H7 (cell line): ENCODE measurements around the gene TNRC6B. TPM values are rescaled to one million over a fixed set of nuclear protein-coding genes. Genes with fewer than 3 reads are reported as not detected.
"Not testable (repeated sequence)": the region's sequence is repeated elsewhere in the genome, so short reads cannot be mapped to it uniquely, and the experiment has no call there.

ENCODE experiments used
- DNase-seq: peaks from one replicate; pipeline ENCODE4 v3.0.0; 2012
- H3K27me3 ChIP-seq: 2 replicates; pipeline ENCODE4 v1.6.0; 2011; ENCODE audit warnings: mild to moderate bottlenecking, low read length; ENCODE audit not compliant: control insufficient read depth, insufficient read depth
- H3K36me3 ChIP-seq: replicated peaks from 2 replicates; pipeline ENCODE4 v1.5.1; 2011; ENCODE audit warnings: low read length; ENCODE audit not compliant: control insufficient read depth, insufficient read depth
- H3K4me3 ChIP-seq: 2 replicates; pipeline ENCODE4 v1.5.1; 2011; ENCODE audit warnings: low read depth, mild to moderate bottlenecking, control low read depth, low read length, moderate library complexity; ENCODE audit not compliant: insufficient read depth
- total RNA-seq: library from RNA; depleted of rRNA; stranded (reverse); fragments of >200 nt; shearing (Covaris generic); gene quantifications from 2 replicates; pipeline ENCODE4 v1.2.3, GENCODE V29; 2014; rRNA removed

TNRC6B gene
- total RNA-seq, 1 experiment from 2014 or later, result 13.0 TPM

DNA sequence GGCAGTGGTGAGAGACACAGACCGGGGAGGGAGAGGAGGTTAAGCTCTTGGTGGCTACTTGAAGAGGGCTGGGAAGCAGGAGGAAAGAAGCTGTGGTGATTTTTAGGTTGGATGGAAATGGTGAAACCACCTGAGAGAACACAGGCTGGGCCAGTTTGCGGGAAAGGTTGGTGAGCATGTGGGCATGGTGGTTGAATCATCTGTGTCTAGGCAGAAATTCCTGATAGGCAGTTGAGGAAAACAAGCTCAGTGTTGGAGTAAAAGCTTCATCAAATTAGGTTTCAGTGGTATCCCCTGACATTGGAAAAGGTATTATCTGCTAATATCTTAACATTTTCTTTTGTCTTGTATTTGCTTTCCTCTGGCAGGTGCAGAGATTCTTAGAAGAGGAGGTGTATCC, 188.3 kb downstream of the TNRC6B start:
- Histone ChIP-seq H3K4me3 (no peak overlapping the region), H3K27me3 (no peaks in the 10 kb centered on the region), H3K36me3 (peaks cover 54% of the 10 kb centered on the region)
- DNase-seq, result no peak

DNA sequence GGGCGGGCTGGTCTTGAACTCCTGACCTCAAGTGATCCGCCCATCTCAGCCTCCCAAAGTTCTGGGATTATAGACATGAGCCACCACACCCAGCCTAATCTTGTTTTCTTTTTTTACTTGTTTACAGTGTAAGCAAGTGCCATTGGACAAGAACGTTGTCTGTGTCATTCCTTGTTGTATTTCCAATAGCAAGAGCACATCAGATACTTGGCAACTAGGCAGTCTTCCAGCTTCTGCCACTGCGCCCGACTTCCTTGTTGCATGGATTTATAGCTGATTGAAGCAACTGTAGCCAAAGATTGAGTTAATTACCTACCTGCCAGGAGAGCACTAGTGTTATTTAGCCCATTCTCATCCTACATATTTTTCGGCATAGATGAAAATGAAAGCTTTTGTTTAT, 189.6 kb downstream of the TNRC6B start:
- Histone ChIP-seq H3K4me3 (no peak overlapping the region), H3K27me3 (no peaks in the 10 kb centered on the region), H3K36me3 (peaks cover 42% of the 10 kb centered on the region)
- DNase-seq, result no peak

DNA sequence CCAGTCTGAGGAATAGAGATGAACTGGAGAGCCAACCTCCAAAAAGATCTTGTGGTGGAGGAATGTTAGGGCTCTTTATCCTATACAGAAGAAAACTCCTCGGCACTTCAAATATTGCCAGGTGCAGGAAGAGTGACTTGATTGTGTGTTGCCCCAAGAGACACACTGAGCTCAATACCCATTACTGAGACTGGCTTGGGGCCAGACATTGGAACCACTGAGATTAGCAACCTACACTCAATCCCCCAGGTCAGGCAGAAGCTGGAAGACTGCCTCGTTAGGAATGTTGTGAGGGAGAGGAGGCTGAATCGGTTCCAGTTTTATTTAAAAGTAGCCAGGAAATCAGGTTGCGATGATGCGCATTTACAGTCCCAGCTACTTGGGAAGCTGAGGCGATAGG, 190.3 kb downstream of the TNRC6B start:
- H3K36me3 ChIP-seq, result peaks cover 35% of the 10 kb centered on the region
- no peak for DNase-seq
- no peaks in the 10 kb centered on the region for H3K27me3 ChIP-seq
- no peak overlapping the region for H3K4me3 ChIP-seq

DNA sequence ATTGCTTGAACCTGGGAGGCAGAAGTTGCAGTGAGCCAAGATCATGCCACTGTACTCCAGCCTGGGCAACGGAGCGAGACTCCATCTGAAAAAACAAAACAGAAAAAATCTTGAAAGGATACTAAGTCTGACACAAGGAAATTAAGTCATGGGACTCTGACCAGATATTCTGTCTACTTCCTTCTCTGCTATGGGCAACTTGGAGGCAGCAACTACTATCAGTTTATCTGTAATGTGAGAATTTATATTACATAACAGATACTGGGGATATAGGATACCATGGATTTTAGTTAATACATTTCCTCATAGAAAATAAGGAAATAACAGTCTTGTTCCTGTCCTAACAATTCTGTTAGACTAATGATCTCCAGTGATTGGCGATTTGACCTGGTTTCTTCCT, 191.1 kb downstream of the TNRC6B start:
- Histone ChIP-seq H3K27me3 (no peaks in the 10 kb centered on the region), H3K4me3 (no peak overlapping the region), H3K36me3 (peaks cover 33% of the 10 kb centered on the region)
- no peak for DNase-seq

DNA sequence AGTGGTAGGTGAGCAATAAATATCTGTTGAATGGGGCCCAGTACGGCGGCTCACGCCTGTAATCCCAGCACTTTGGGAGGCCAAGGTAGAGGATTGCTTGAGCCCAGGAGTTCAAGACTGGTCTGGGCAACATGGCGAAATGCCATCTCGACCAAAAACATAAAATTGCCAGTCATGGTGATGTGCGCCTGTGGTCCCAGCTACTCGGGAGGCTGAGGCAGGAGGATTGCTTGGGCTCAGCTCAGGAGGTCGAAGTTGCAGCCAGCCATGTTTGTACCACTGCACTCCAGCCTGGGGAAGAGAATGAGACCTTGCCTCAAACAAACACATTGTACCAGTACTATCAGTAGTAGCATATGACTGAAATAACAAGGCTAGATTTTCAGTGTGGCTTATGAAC, 196.8 kb downstream of the TNRC6B start:
- Histone ChIP-seq H3K4me3 (no peak overlapping the region), H3K27me3 (no peaks in the 10 kb centered on the region), H3K36me3 (no peaks in the 10 kb centered on the region; the same call in 1 of the 2 replicates)
- no peak for DNase-seq

DNA sequence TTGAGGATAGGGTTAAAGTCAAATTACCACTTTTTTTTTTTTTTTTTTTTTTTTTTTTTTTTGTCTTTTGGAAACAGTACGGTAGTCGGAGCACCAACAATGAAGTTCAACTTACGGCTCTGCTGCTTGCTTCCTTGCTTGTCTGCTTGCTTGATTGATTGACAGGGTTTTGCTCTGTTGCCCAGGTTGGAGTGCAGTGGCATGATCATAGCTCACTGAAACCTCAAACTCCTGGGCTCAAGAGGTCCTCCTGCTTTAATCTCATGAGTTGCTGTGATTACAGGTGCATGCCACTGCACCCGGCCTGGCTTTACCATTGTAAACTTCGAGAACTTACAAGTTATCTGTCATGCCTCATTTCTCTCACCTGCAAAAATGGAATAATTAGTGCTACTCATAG, 198.4 kb downstream of the TNRC6B start:
- Histone ChIP-seq H3K27me3 (no peaks in the 10 kb centered on the region), H3K4me3 (no peak overlapping the region), H3K36me3 (no peaks in the 10 kb centered on the region; the same call in 1 of the 2 replicates)
- no peak for DNase-seq

DNA sequence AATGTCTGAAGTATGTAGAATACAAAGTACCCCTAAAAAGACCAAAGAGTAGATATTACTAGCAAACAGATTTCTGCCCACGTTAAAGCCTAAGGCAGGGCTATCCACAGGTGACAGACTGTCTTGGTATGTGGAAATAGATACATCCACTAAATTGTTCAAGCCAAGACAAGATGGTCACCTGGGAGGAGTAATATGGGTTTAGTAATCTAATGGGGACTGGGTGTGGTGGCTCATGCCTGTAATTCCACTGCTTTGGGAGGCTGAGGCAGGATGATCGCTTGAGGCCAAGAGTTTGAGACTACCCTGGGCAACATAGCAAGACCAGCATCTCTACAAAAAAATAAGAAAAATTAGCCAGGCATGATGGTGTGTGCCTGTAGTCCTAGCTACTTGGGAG, 200.2 kb downstream of the TNRC6B start:
- no peak overlapping the region for H3K4me3 ChIP-seq
- H3K36me3 ChIP-seq, result no peaks in the 10 kb centered on the region; the same call in 1 of the 2 replicates
- H3K27me3 ChIP-seq, result no peaks in the 10 kb centered on the region
- no peak for DNase-seq

DNA sequence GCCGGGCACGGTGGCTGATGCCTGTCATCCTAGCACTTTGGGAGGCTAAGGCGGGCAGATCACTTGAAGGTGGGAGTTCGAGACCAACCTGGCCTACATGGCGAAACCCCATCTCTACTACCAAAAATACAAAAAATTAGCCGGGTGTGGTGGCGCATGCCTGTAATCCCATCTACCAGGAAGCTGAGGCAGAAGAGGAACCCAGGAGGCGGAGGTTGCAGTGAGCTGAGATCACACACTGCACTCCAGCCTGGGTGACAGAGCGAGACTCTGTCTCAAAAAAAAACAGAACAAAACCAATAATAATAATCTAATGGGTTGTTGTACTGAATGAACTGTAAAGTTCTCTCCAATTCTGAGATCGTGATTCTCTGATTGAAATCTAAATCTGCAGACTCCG, 200.7 kb downstream of the TNRC6B start:
- not testable (repeated sequence) for DNase-seq, H3K4me3 ChIP-seq, H3K36me3 ChIP-seq, H3K27me3 ChIP-seq

DNA sequence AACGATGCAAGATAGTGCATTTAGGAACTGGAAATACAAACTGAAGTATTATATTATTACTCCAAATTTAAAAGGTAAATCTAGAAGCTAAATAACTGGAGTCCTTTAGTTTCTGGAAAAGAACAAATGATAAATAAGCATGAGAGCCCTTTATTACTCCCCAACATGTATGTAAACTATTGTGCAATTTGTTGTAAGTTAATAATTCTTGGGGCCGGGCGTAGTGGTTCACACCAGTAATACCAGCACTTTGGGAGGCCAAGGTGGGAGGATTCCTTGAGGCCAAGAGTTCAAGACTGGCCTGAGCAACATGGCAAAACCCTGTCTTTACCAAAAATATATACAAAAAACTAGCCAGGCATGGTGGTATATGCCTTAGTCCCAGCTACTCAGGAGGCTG, 203.7 kb downstream of the TNRC6B start:
- Histone ChIP-seq H3K27me3 (no peaks in the 10 kb centered on the region), H3K4me3 (no peak overlapping the region), H3K36me3 (no peaks in the 10 kb centered on the region)
- DNase-seq, result no peak

DNA sequence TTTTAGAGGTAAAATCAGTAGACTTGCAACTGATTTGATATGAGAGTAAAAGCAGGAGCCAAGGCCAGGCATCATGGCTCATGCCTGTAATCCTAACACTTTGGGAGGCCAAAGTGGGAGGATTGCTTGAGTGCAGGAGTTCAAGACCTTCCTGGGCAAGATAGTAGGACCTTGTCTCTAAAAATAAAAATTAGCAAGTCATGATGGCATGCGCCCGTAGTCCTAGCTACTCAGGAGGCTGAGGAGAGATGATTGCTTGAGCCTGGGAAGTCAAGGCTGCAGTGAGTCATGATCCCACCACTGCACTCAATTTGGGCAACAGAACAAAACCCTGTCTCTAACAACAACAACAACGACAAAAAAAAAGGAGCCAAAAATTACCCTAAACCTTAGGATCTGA, 206.2 kb downstream of the TNRC6B start:
- no peak for DNase-seq
- Histone ChIP-seq H3K4me3 (no peak overlapping the region), H3K27me3 (no peaks in the 10 kb centered on the region), H3K36me3 (no peaks in the 10 kb centered on the region)

DNA sequence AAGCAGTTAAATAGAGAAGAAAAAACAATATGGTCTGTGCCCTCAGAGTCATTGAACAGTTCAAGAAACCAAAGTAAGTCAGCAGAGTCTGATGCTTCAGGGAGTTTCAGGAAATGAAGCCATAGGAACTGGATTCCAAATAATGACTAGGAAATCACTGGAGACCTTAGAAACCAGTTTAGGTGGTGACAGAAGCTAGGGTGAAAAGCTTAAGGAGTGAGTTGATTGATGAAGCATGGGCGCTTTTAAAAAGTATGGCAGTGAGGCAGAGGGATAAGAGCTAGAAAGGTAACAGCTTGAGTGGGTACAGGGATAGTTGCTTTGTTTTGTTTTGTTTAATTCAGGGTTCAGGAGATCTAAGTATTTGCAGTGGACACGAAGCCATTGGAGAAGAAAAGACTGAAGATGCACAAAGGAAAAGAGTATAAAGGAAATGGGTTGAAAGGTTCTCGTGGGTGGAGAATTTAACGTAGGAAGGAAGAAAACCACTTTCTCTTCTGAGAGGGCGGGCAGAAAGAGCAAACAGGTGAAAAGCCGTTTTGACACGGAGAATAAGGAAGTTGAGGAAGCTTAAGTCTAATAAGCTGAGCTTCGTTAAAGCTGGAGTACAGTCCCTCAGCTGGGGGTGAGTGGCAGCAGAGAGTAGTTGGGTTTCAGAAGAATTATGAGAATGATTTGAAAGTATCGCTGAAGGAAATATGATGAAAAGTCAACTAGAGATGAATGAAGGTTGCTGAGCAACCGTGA, 207.5 kb downstream of the TNRC6B start:
- Histone ChIP-seq H3K36me3 (no peaks in the 10 kb centered on the region), H3K27me3 (no peaks in the 10 kb centered on the region), H3K4me3 (no peak overlapping the region)
- no peak for DNase-seq

Other genes starting within 250 kb of the TNRC6B start
- not detected in 2 replicates for gene TMA7B, start 217.5 kb upstream of the TNRC6B start, total RNA-seq
- gene FAM83F, start 183.0 kb upstream of the TNRC6B start, total RNA-seq, result 28.1 and 34.4 TPM in 2 replicates
- 208 and 251 TPM in 2 replicates for gene ADSL, start 168.6 kb downstream of the TNRC6B start, total RNA-seq
- 75.9 and 113 TPM in 2 replicates for gene SGSM3, start 192.7 kb downstream of the TNRC6B start, total RNA-seq